IPS-20b (cell line): ENCODE results near the gene ASB4.
"Not testable (repeated sequence)": the region's sequence is repeated elsewhere in the genome, so short reads cannot be mapped to it uniquely, and the experiment has no call there.

Experiments
- H3K27ac ChIP-seq: one replicate; pipeline ENCODE4 v1.5.1; 2013; ENCODE audit warnings: low read length
- H3K27me3 ChIP-seq: 2 replicates; pipeline ENCODE4 v1.6.1; 2013; ENCODE audit warnings: mild to moderate bottlenecking, low read length, inconsistent platforms; ENCODE audit not compliant: insufficient read depth
- H3K36me3 ChIP-seq: 2 replicates; pipeline ENCODE4 v1.6.1; 2013; ENCODE audit warnings: low read depth, mild to moderate bottlenecking, inconsistent platforms, low read length, moderate library complexity; ENCODE audit not compliant: insufficient read depth
- H3K4me1 ChIP-seq: 2 replicates; pipeline ENCODE4 v1.6.1; 2013; ENCODE audit warnings: mild to moderate bottlenecking, control low read depth, inconsistent platforms, low read length, moderate library complexity; ENCODE audit not compliant: insufficient read depth
- H3K4me3 ChIP-seq: 2 replicates; pipeline ENCODE4 v1.5.1; 2013; ENCODE audit warnings: mild to moderate bottlenecking, low read length, inconsistent platforms
- H3K9ac ChIP-seq: 2 replicates; pipeline ENCODE4 v1.6.1; 2013; ENCODE audit warnings: low read depth, mild to moderate bottlenecking, inconsistent platforms, low read length, moderate library complexity
- H3K9me3 ChIP-seq: 2 replicates; pipeline ENCODE4 v1.6.1; 2013; ENCODE audit warnings: mild to moderate bottlenecking, low read depth, low read length, inconsistent platforms; ENCODE audit not compliant: insufficient read depth

ASB4 gene

DNA sequence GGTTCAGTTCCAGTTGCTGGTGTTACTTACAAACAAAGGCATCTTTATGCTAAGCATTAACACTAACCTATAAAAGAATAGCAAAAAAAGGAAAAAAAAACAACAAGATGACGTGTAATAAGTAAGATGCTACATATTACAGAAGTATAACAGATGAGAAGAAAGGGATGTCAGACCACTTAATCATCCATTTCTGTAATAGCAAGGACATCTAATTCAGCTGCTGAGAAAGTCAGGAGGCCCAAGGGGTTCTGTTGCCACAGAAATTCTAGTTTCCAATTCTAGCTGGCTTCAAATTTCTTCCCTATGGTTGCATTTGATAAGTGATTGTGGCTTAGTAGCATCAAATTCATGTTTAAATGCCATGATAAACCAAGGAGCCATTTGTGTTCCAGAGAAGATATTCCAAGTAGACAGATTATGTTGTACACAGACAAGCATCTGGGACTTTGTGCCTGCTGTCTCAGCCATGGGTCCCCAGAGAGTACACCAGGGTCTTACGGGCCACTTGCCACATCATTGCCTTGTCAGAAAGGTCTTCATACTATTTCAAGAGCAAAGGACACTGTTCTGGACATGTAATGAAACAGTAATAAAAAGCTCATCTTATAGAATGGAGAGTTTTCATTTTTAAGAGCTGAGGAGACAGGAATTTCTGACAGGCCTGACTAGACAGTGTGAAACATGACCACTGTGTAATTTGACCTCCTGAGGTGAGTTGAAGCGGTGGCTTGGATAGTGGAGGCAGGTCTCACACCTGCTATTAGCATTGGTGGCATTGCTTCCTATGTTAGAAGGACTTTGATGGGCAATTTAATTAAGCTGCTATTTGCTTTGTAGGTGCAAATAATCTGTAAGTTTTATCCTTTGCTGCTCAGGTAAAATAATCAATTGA, 4.2 kb upstream of the ASB4 start:
- Histone ChIP-seq H3K9ac (no peak overlapping the region), H3K4me1 (peaks cover 5% of the 10 kb centered on the region; the same call in 1 of the 2 replicates), H3K27ac (no peak overlapping the region), H3K9me3 (no peaks in the 10 kb centered on the region), H3K4me3 (no peak overlapping the region), H3K27me3 (no peaks in the 10 kb centered on the region), H3K36me3 (no peaks in the 10 kb centered on the region)

DNA sequence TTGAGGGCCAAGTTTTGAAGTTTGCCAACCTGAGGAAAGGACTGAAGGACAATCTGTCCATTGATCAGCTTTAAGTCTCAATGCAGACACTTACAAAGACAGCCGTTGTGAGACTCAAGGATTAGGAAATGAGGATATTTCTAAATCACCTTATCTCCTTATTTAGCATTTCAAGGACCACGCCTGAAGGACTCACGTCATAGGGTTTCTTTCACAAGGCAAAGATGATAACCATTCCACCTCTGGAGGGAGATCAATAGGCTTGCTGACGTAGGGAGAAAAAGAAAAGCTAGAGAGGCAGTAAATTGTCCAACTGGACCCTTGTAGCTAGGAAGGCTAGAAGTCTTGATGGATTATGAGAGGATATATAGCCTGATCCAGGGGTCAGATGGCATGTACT, 3.3 kb upstream of the ASB4 start:
- H3K36me3 ChIP-seq, result no peaks in the 10 kb centered on the region
- no peak overlapping the region for H3K27ac ChIP-seq
- 0 out of 2 replicates have a peak, but pooled peaks cover 2% of the 10 kb centered on the region for H3K4me1 ChIP-seq
- H3K27me3 ChIP-seq, result no peaks in the 10 kb centered on the region
- no peak overlapping the region for H3K9ac ChIP-seq
- H3K4me3 ChIP-seq, result no peak overlapping the region
- H3K9me3 ChIP-seq, result no peaks in the 10 kb centered on the region

DNA sequence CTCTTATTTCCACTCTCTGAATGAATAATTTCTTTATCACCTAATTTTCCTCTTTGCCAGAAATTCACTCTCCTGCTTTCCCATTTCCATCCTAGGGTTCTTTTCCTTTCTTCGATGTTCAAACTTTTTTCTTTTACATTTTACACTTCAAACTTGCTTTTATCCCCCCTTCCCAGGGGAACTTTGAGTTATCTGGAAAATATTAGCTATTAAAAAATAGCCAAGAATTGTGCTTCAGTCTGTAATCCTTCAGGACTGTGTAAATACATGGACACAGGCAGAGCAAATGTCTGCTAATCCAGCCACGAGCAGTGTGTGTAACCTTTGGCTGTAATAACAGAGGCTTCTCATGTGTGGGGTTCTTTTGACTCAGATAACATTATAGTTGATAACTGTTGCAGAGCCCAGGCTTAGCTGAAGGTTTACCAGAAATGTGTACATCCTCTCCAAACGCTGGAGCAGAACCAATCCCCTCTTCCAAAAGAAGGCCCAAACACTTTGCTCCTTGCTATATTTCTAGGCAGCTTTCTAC, 4.6 kb downstream of the ASB4 start:
- no peaks in the 10 kb centered on the region for H3K36me3 ChIP-seq
- no peak overlapping the region for H3K4me3 ChIP-seq
- H3K27me3 ChIP-seq, result no peaks in the 10 kb centered on the region
- no peak overlapping the region for H3K27ac ChIP-seq
- no peaks in the 10 kb centered on the region for H3K9me3 ChIP-seq
- H3K9ac ChIP-seq, result no peak overlapping the region
- peaks cover 15% of the 10 kb centered on the region; the same call in 1 of the 2 replicates for H3K4me1 ChIP-seq

DNA sequence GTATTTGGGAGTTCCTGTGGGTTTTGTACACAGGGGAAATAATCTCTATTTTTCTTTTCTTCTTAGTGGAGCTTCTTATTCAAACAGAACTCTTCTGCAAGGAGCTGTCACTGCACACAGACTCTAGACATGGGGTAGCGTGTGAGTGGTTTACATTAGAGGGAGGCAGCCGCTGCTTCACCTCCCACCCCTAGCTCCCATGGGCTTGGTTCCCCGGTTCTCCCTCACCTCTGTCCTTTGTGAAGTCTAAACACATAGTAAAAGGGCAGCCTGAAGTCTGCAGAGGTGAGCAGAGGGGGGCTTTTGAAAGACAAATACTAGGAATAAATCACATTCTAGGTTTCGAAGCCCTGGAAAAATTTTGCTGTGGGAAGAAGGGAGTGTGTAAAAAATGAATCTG, 5.5 kb downstream of the ASB4 start:
- no peaks in the 10 kb centered on the region for H3K27me3 ChIP-seq
- H3K36me3 ChIP-seq, result no peaks in the 10 kb centered on the region
- H3K9me3 ChIP-seq, result no peaks in the 10 kb centered on the region
- no peak overlapping the region for H3K4me3 ChIP-seq
- H3K27ac ChIP-seq, result no peak overlapping the region
- no peak overlapping the region for H3K9ac ChIP-seq
- H3K4me1 ChIP-seq, result peaks cover 15% of the 10 kb centered on the region; the same call in 1 of the 2 replicates

DNA sequence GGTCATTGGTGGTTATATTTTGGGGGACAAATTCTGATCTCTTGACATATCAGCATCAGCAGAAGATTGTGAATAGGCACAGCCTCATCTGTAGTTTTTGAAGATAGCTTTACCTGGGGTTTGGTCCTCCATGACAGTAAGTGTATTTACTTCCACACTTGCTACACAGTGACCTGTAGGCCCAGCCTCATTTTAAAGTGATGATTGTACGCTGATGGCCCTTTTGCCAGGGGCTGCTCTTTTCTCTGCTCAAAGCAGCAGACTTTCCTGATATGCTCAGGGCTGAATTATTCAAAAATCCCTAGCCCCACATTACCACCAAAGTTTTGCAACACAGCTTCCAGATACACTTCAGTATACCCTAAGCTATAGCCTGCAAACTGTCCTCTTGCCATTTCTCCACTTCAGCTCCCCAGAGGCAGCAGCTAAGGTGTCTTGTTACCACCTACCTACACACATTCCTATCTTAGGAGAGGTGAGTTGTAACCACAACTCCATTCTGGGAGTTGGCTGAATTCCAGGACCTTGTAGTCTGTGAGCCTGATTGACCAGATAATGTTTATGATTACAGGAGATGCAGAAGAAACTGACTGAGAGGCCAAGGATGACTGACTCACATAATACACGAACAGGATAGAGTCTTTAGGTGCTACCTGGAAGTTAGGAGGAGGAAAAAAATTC, 6.0 kb downstream of the ASB4 start:
- peaks cover 15% of the 10 kb centered on the region; the same call in 1 of the 2 replicates for H3K4me1 ChIP-seq
- no peaks in the 10 kb centered on the region for H3K27me3 ChIP-seq
- H3K27ac ChIP-seq, result no peak overlapping the region

DNA sequence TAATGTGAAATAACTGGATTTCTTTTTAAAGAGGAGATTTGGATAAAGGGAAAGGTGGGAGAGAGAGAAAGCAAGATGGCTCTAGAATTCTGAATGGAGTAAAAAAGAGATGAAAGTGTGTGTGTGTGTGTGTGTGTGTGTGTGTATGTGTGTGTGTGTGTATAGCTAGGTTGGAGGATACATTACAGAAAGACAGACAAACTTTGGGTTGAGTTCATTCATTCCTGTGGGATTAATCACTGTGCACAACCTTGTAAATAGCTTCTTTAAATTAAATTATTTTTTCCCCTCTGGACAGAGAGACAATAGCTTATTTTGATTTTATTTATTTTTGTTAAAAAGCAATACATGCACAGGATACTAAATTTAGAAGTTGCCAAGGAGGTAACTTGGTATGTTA, 7.5 kb downstream of the ASB4 start:
- H3K9ac ChIP-seq, result no peak overlapping the region
- no peak overlapping the region for H3K4me3 ChIP-seq
- no peaks in the 10 kb centered on the region for H3K27me3 ChIP-seq
- no peaks in the 10 kb centered on the region for H3K36me3 ChIP-seq
- H3K4me1 ChIP-seq, result peaks cover 15% of the 10 kb centered on the region; the same call in 1 of the 2 replicates
- no peak overlapping the region for H3K27ac ChIP-seq
- H3K9me3 ChIP-seq, result no peaks in the 10 kb centered on the region

More for the DNA sequence above, 6.0 kb downstream of the ASB4 start:
- Histone ChIP-seq H3K9me3 (no peaks in the 10 kb centered on the region), H3K4me3 (no peak overlapping the region), H3K36me3 (no peaks in the 10 kb centered on the region), H3K9ac (no peak overlapping the region)

DNA sequence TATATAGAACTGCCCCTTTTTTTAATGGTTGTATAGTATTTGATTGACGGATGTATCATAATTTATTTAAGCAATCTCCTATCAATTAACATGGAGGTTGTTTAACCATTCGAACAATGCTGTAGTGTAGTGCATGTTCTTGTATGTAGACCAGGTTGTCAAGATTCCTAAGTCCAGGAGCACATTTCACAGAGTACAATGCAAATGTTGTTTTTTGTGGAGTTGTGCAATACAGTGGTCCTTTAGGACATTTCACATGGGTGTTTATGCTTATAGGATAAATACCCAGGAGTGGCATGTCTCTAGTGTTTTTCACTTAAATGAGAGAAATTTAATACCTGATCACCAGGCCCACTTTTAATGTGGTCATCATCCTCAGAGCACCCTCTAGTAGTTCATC, 8.1 kb downstream of the ASB4 start:
- no peak overlapping the region for H3K9ac ChIP-seq
- peaks cover 15% of the 10 kb centered on the region; the same call in 1 of the 2 replicates for H3K4me1 ChIP-seq
- no peak overlapping the region for H3K4me3 ChIP-seq
- H3K27me3 ChIP-seq, result no peaks in the 10 kb centered on the region
- no peak overlapping the region for H3K27ac ChIP-seq
- H3K36me3 ChIP-seq, result no peaks in the 10 kb centered on the region
- H3K9me3 ChIP-seq, result no peaks in the 10 kb centered on the region

DNA sequence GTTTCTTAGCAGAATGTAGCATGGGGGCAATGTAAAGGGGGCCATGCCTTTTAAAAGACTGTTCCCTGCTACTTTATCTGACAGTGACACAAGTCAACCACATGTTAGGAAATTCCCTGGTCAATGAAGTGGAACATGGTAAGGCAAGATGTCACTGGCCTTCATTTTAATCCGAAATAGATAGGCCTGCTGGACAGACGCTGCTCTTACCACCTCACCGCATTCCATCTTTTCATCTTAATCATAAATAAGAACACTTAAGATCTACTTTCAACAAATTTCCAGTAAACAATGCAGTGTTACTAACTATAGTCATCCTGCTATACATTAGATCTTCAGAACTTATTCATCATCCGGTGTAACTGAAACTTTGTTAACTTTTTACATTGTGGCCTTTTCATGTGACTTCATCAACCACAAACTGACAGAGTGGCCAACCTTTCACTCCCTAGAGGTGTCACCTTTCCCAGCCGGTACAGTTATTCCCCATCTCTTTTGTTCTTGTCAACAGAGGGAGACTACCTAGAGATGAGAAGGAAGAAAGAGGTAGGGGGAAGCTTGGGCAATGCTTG, 15.6 kb downstream of the ASB4 start:
- Histone ChIP-seq H3K27ac (no peak overlapping the region), H3K9ac (no peak overlapping the region), H3K36me3 (no peaks in the 10 kb centered on the region), H3K9me3 (no peaks in the 10 kb centered on the region), H3K27me3 (no peaks in the 10 kb centered on the region), H3K4me1 (peaks cover 20% of the 10 kb centered on the region; the same call in 1 of the 2 replicates), H3K4me3 (no peak overlapping the region)

DNA sequence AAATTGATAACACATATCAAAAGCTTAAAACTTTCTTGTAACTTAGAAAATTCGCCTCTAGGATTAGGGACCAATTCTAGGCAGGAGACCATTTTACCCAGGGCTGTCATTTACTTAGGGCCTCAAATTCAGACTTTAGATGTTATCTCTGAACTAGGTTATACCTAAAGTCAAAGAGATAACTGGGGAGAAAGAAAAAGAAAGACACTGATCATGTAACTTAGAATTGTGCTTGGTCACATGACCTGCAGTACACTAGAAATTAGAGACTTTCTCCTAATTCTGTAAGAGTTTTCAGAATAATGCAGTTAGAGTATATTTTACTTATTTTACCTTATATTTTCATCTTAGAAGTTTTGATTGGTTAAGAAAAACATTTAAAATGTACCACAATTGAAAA, 16.7 kb downstream of the ASB4 start:
- H3K4me3 ChIP-seq, result no peak overlapping the region
- no peak overlapping the region for H3K27ac ChIP-seq
- H3K4me1 ChIP-seq, result peaks cover 20% of the 10 kb centered on the region; the same call in 1 of the 2 replicates
- H3K9ac ChIP-seq, result no peak overlapping the region
- no peaks in the 10 kb centered on the region for H3K27me3 ChIP-seq
- H3K9me3 ChIP-seq, result no peaks in the 10 kb centered on the region
- no peaks in the 10 kb centered on the region for H3K36me3 ChIP-seq

DNA sequence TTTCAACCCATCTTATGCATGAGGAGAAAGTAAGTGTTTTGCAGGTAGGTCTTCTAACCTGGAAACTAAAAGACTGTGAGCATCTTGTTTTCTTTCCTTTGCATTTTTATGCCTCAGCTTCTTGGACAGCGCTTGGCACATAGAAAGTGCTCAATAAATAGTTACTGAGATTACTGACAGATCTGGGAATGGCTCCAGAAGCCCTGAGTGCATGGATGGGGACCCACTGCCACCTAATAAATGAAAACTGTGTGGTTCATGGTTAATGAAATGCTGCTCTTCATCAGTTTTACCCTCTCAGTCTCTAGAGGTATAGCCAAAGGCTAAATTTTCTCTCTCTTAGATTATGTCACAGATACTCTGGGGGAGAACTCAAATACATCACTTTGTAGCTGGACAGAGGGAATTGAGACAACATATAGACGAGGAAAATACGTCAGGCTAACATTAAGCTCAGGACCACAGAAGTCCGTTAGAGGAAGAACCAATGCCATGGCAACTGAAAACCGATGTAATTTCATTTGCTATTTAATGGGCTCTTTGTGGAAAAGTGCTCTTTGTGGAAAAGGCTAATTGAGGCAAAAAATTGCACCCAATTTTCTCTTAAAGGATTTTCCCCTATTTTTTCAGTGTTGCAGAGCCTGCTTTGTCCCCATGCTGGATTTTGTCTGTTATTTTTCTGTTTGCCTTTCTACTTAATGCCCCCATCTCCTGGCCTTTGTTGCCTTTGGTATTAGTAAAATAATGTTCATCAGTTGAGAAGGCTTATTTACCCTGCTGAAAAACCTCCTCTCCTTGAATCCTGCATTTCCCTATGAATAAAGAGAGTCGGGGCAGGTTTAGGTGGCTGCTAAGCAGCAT, 17.8 kb downstream of the ASB4 start:
- no peaks in the 10 kb centered on the region for H3K9me3 ChIP-seq
- peak overlapping the region; percentile 22 for H3K27ac ChIP-seq
- H3K9ac ChIP-seq, result peak overlapping the region; percentile 30; the same call in 1 of the 2 replicates
- H3K36me3 ChIP-seq, result no peaks in the 10 kb centered on the region
- peak overlapping the region; percentile 49 for H3K4me3 ChIP-seq
- no peaks in the 10 kb centered on the region for H3K27me3 ChIP-seq
- peaks cover 20% of the 10 kb centered on the region; the same call in 1 of the 2 replicates for H3K4me1 ChIP-seq

DNA sequence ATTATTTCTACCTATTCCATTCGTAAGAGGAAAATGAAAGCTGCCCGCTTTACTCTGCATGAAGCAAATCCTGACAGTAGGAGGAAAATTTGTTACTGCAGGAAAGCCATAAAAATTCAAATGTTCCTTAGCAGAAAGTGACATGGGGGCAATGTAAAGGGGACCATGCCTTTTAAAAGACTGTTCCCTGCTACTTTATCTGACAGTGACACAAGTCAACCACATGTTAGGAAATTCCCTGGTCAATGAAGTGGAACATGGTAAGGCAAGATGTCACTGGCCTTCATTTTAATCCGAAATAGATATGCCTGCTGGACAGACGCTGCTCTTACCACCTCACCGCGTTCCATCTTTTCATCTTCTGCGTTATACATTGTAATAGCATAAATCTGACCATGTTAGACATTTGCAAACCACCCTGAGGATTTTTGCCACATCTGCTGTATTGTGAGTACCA, 18.4 kb downstream of the ASB4 start:
- H3K9me3 ChIP-seq, H3K27me3 ChIP-seq, H3K27ac ChIP-seq, H3K36me3 ChIP-seq: not testable (repeated sequence)
- H3K4me3 ChIP-seq, result peak overlapping the region; percentile 49; the same call in 1 of the 2 replicates
- H3K9ac ChIP-seq, result peak overlapping the region; percentile 30; the same call in 1 of the 2 replicates
- H3K4me1 ChIP-seq, result peaks cover 20% of the 10 kb centered on the region; the same call in 1 of the 2 replicates
